GM12878 (cell line): ENCODE results near the gene LSM2. TPM values are rescaled to one million over a fixed set of nuclear protein-coding genes. Genes with fewer than 3 reads are reported as not detected.

Source experiments
- ATAC-seq: fragments of 200-7000 bp; cut with Tn5 transposase; 3 replicates; pipeline ENCODE4 v1.9.1; 2020; ENCODE audit warnings: mild to moderate bottlenecking, moderate library complexity
- BruUV-seq: library from RNA; stranded (reverse); fragments of 400-500 nt; replicated peaks from 2 replicates; lab custom pipeline; 2021; lab: Mats Ljungman, UMichigan
- CTCF ChIA-PET: fragments of 300-600 bp; sonication (Branson Sonifier 250); formaldehyde crosslinking; extraction: SDS; loops from one replicate; lab custom pipeline; 2021; ENCODE audit warnings: inconsistent platforms; lab: Yijun Ruan, JAX
- POLR2A ChIA-PET: fragments of 350-600 bp; formaldehyde crosslinking; extraction: SDS; loops from one replicate; lab custom pipeline; 2021; ENCODE audit warnings: inconsistent platforms; lab: Charles Lee
- RAD21 ChIA-PET: fragments of 300-600 bp; sonication (Branson Sonifier 250); formaldehyde crosslinking; loops from one replicate; lab custom pipeline; 2023; ENCODE audit warnings: antibody characterized with exemption; ENCODE audit not compliant: unreplicated experiment; lab: Charles Lee
- SMC1A ChIA-PET: fragments of 300-600 bp; sonication (Branson Sonifier 250); formaldehyde crosslinking; loops from one replicate; lab custom pipeline; 2023; ENCODE audit not compliant: unreplicated experiment, uncharacterized antibody; lab: Charles Lee
- DNase-seq: peaks from one replicate; pipeline ENCODE4 v3.0.0-alpha.2; 2011; ENCODE audit warnings: low read depth, low spot score
- FAIRE-seq: peaks from 3 replicates; lab custom pipeline; 2011; peaks lifted over from hg19 to GRCh38; lab: Jason Lieb, UNC
- H2AFZ ChIP-seq: 2 replicates; pipeline ENCODE4 v1.6.0; 2011; ENCODE audit warnings: low read depth, low read length, control low read depth; ENCODE audit not compliant: control insufficient read depth
- H3K27ac ChIP-seq: 2 replicates; pipeline ENCODE4 v1.5.1; 2011; ENCODE audit warnings: control low read depth; ENCODE audit not compliant: control insufficient read depth, insufficient read depth
- H3K27me3 ChIP-seq, 2 experiments: replicated peaks in 1 of 2; 2 replicates each; pipeline versions ENCODE4 v1.6.0 to v1.6.1; 2011; ENCODE audit warnings: low read length in 1 of 2; ENCODE audit not compliant: control insufficient read depth in 2 of 2, insufficient read depth in 2 of 2
- H3K36me3 ChIP-seq, 2 experiments: 2 replicates each; pipeline ENCODE4 v1.5.1; 2011; ENCODE audit warnings: low read length in 1 of 2; ENCODE audit not compliant: control insufficient read depth in 2 of 2, insufficient read depth in 2 of 2
- H3K4me1 ChIP-seq: 2 replicates; pipeline ENCODE4 v1.6.1; 2011; ENCODE audit warnings: mild to moderate bottlenecking, low read length, moderate library complexity, mixed read lengths; ENCODE audit not compliant: control insufficient read depth, insufficient read depth
- H3K4me2 ChIP-seq: 2 replicates; pipeline ENCODE4 v1.6.0; 2011; ENCODE audit warnings: control low read depth; ENCODE audit not compliant: control insufficient read depth, insufficient read depth
- H3K4me3 ChIP-seq: fragments of 200-600 bp; sonication (generic); 2 replicates; pipeline ENCODE4 v1.5.1; 2016
- H3K79me2 ChIP-seq: 2 replicates; pipeline ENCODE4 v1.6.0; 2011; ENCODE audit warnings: low read length; ENCODE audit not compliant: control insufficient read depth, insufficient read depth
- H3K9ac ChIP-seq: 2 replicates; pipeline ENCODE4 v1.8.0; 2011; ENCODE audit warnings: low read length, control low read depth, mixed read lengths; ENCODE audit not compliant: control insufficient read depth, insufficient read depth
- H3K9me3 ChIP-seq: replicated peaks from 3 replicates; pipeline ENCODE4 v1.5.1; 2011; ENCODE audit warnings: mild to moderate bottlenecking, low read length; ENCODE audit not compliant: control insufficient read depth, insufficient read depth
- H4K20me1 ChIP-seq: 2 replicates; pipeline ENCODE4 v1.6.0; 2011; ENCODE audit not compliant: control insufficient read depth, insufficient read depth
- BRCA1 ChIP-seq: IDR thresholded peaks from 2 replicates; pipeline ENCODE4 v1.6.1; 2011; ENCODE audit warnings: low read depth, low read length, improper control_type of control experiment
- EGR1 ChIP-seq, 2 experiments: IDR thresholded peaks; 1 replicate in 1 of 2; 2 replicates in 1 of 2; pipeline ENCODE4 v1.6.1; 2011 to 2012; ENCODE audit warnings: low read depth in 2 of 2, low read length in 2 of 2, borderline replicate concordance in 1 of 2, mild to moderate bottlenecking in 1 of 2, moderate library complexity in 1 of 2
- FOS ChIP-seq: IDR thresholded peaks from 3 replicates; pipeline ENCODE4 v1.6.1; 2011; ENCODE audit warnings: borderline replicate concordance; ENCODE audit not compliant: insufficient read length; ENCODE audit errors: extremely low read depth
- FOXM1 ChIP-seq: IDR thresholded peaks from 2 replicates; pipeline ENCODE4 v1.6.1; 2012; ENCODE audit warnings: low read depth, mild to moderate bottlenecking, inconsistent platforms, low read length, moderate library complexity
- KLF5 ChIP-seq: fragments of 450-650 bp; IDR thresholded peaks from 2 replicates; pipeline ENCODE4 v1.6.1; 2014; ENCODE audit warnings: mild to moderate bottlenecking; ENCODE audit not compliant: partially characterized antibody
- MTA3 ChIP-seq: IDR thresholded peaks from 2 replicates; pipeline ENCODE4 v1.6.1; 2012; ENCODE audit warnings: low read length, inconsistent platforms, borderline replicate concordance
- MXI1 ChIP-seq: fragments of 150-350 bp; IDR thresholded peaks from 2 replicates; pipeline ENCODE4 v1.6.1; 2011; ENCODE audit warnings: low read depth, mild to moderate bottlenecking, inconsistent platforms, low read length, improper control_type of control experiment
- NR2C1 ChIP-seq: fragments of 450-650 bp; IDR thresholded peaks from 2 replicates; pipeline ENCODE4 v1.6.1; 2017; ENCODE audit warnings: antibody characterized with exemption, mild to moderate bottlenecking, moderate library complexity
- PAX5 ChIP-seq: IDR thresholded peaks from 2 replicates; pipeline ENCODE4 v1.6.1; 2011; ENCODE audit warnings: low read depth, low read length, borderline replicate concordance
- PAX8 ChIP-seq: fragments of 450-650 bp; IDR thresholded peaks from 2 replicates; pipeline ENCODE4 v1.6.1; 2017; ENCODE audit warnings: mild to moderate bottlenecking, moderate library complexity
- SPI1 ChIP-seq: IDR thresholded peaks from 2 replicates; pipeline ENCODE4 v1.6.1; 2011; ENCODE audit warnings: low read depth, mild to moderate bottlenecking, low read length, moderate library complexity, borderline replicate concordance; ENCODE audit not compliant: insufficient read depth
- TAF1 ChIP-seq: IDR thresholded peaks from 2 replicates; pipeline ENCODE4 v1.6.1; 2011; ENCODE audit warnings: mild to moderate bottlenecking, low read depth, low read length, borderline replicate concordance
- ZNF274 ChIP-seq: IDR thresholded peaks from one replicate; pipeline ENCODE4 v1.8.0; 2011; ENCODE audit not compliant: insufficient read length, insufficient read depth
- WGBS: methylation state at CpG from one replicate; pipeline ENCODE4 v1.1.6; 2016; ENCODE audit warnings: low lambda C conversion rate; ENCODE audit not compliant: insufficient replicate concordance, insufficient coverage; ENCODE audit errors: missing lambda C conversion rate; 5-methylcytosine and 5-hydroxymethylcytosine counted together
- in situ Hi-C: fragments of 300-500 bp; cut with MboI; formaldehyde crosslinking; loops from 9 replicates; pipeline ENCODE4 v1.14.3; 2018; ENCODE audit warnings: mixed read lengths
- intact Hi-C: fragments of 100-400 bp; cut with micrococcal nuclease; formaldehyde crosslinking; loops from one replicate; pipeline ENCODE4 v1.14.2; 2022; ENCODE audit not compliant: unreplicated experiment
- polyA plus RNA-seq, 11 experiments: library from polyadenylated mRNA; depleted of rRNA in 4 of 11; unstranded in 6 of 11; stranded (reverse) in 5 of 11; fragments of >200 nt; fragmentation: Nextera tagmentation in 4 of 11; fragmentation: Illumina TruSeq in 1 of 11; extraction: Ambion mirVana in 4 of 11; extraction: Trizol in 1 of 11; gene quantifications; 1 replicate in 1 of 11; 2 replicates in 10 of 11; pipeline versions ENCODE4 v1.2.1 to v1.2.3, GENCODE V29; 2011 to 2016; ENCODE audit warnings: inconsistent platforms in 2 of 11, missing spikeins in 2 of 11, low read depth in 1 of 11
- total RNA-seq, 4 experiments: library from RNA; depleted of rRNA in 3 of 4; stranded (reverse); fragments of >200 nt in 3 of 4; fragmentation: Illumina TruSeq in 1 of 4; extraction: Trizol in 1 of 4; gene quantifications; 2 replicates each; pipeline versions ENCODE4 v1.2.1 to v1.2.3, GENCODE V29; 2013 to 2021
- TF ChIP-seq, protein P1 (sequence below): IDR thresholded peaks from 2 replicates; pipeline ENCODE4 v1.6.1; 2011; ENCODE audit warnings: low read depth, mild to moderate bottlenecking, low read length, moderate library complexity, borderline replicate concordance; ENCODE audit errors: extremely low read depth
- TF ChIP-seq, protein P2 (sequence below): fragments of 450-650 bp; IDR thresholded peaks from 2 replicates; pipeline ENCODE4 v1.6.1; 2016; ENCODE audit warnings: mild to moderate bottlenecking
- TF ChIP-seq, protein P3 (sequence below): fragments of 450-650 bp; formaldehyde crosslinking; IDR thresholded peaks from 2 replicates; pipeline ENCODE4 v1.4.0; 2020; ENCODE audit warnings: mild to moderate bottlenecking, moderate library complexity
- TF ChIP-seq, protein P4 (sequence below): fragments of 450-650 bp; IDR thresholded peaks from 2 replicates; pipeline ENCODE4 v1.6.1; 2017; ENCODE audit warnings: borderline replicate concordance

Gene LSM2
- total and polyA plus RNA-seq, 10 of the 15 experiments (the other 5 are each of a cell fraction or from before 2014, with no cell fraction given), result 99.1 to 276 (median 153) TPM

DNA sequence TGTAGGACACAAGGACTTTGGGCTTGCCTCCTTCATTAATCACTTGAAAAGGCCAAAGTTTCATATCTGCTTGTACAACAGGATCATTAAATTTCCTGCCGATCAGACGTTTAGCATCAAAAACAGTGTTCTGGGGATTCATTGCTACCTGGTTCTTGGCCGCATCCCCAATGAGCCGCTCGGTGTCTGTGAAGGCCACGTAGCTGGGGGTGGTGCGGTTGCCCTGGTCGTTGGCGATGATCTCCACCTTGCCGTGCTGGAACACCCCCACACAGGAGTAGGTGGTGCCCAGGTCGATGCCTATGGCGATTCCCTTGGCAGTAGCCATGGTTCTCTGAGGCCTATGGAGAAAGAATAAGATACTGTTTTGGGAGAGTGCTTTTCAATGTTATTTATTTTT, 4.9 kb upstream of the LSM2 start:
- no TSS peak for BruUV-seq
- Histone ChIP-seq H3K4me1 (peaks cover 24% of the 10 kb centered on the region), H3K9me3 (no peaks in the 10 kb centered on the region), H3K9ac (no peak overlapping the region), H3K4me2 (peak overlapping the region; percentile 75; the same call in 1 of the 2 replicates), H3K4me3 (no peak overlapping the region), H3K27me3 (no peaks in the 10 kb centered on the region), H4K20me1 (no peaks in the 10 kb centered on the region), H3K79me2 (peaks cover 2% of the 10 kb centered on the region), H3K27ac (no peak overlapping the region), H2AFZ (no peak overlapping the region), H3K36me3 (no peaks in the 10 kb centered on the region)
- in situ Hi-C loops, result no loop called here
- ChIA-PET POLR2A (interaction anchor here (0.6 to 5.2 kb wide), 3 partner anchors 13 to 74 kb away, joined by 3 to 91 read pairs (median 65); partner anchors contain the start of genes CLIC1, HSPA1B and MSH5), SMC1A (interaction anchor here (1.1 to 2.5 kb wide), 3 partner anchors 12 to 71 kb away, joined by 3 to 9 read pairs (median 3); no protein-coding TSS in a partner anchor), CTCF (interaction anchor here (0.7 to 2.1 kb wide), 3 partner anchors 13 to 131 kb away, joined by 4 to 5 read pairs (median 4); partner anchors contain the start of gene LY6G5C), RAD21 (interaction anchor here (1.3 to 4.3 kb wide), 2 partner anchors 75 to 82 kb away, joined by 3 to 27 read pairs; partner anchors contain the start of genes CLIC1 and DDAH2)
- FAIRE-seq (no peak), ATAC-seq (no peak), DNase-seq (no peak)
- TF ChIP-seq TAF1 (no peak), PAX8 (no peak), BRCA1 (no peak), SPI1 (no peak), FOXM1 (no peak), MTA3 (no peak), PAX5 (no peak), FOS (no peak), EGR1 (IDR thresholded peaks at IDR 0.05; ENCODE audit: borderline replicate concordance in 1 of 2, low read depth in 2 of 2, low read length in 2 of 2) (no peak), KLF5 (no peak), ZNF274 (no peak), NR2C1 (no peak), MXI1 (no peak)
- TF ChIP-seq, protein P1, sequence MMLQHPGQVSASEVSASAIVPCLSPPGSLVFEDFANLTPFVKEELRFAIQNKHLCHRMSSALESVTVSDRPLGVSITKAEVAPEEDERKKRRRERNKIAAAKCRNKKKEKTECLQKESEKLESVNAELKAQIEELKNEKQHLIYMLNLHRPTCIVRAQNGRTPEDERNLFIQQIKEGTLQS, result no peak
- TF ChIP-seq, protein P2, sequence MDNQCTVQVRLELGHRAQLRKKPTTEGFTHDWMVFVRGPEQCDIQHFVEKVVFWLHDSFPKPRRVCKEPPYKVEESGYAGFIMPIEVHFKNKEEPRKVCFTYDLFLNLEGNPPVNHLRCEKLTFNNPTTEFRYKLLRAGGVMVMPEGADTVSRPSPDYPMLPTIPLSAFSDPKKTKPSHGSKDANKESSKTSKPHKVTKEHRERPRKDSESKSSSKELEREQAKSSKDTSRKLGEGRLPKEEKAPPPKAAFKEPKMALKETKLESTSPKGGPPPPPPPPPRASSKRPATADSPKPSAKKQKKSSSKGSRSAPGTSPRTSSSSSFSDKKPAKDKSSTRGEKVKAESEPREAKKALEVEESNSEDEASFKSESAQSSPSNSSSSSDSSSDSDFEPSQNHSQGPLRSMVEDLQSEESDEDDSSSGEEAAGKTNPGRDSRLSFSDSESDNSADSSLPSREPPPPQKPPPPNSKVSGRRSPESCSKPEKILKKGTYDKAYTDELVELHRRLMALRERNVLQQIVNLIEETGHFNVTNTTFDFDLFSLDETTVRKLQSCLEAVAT, result no peak
- TF ChIP-seq, protein P3, sequence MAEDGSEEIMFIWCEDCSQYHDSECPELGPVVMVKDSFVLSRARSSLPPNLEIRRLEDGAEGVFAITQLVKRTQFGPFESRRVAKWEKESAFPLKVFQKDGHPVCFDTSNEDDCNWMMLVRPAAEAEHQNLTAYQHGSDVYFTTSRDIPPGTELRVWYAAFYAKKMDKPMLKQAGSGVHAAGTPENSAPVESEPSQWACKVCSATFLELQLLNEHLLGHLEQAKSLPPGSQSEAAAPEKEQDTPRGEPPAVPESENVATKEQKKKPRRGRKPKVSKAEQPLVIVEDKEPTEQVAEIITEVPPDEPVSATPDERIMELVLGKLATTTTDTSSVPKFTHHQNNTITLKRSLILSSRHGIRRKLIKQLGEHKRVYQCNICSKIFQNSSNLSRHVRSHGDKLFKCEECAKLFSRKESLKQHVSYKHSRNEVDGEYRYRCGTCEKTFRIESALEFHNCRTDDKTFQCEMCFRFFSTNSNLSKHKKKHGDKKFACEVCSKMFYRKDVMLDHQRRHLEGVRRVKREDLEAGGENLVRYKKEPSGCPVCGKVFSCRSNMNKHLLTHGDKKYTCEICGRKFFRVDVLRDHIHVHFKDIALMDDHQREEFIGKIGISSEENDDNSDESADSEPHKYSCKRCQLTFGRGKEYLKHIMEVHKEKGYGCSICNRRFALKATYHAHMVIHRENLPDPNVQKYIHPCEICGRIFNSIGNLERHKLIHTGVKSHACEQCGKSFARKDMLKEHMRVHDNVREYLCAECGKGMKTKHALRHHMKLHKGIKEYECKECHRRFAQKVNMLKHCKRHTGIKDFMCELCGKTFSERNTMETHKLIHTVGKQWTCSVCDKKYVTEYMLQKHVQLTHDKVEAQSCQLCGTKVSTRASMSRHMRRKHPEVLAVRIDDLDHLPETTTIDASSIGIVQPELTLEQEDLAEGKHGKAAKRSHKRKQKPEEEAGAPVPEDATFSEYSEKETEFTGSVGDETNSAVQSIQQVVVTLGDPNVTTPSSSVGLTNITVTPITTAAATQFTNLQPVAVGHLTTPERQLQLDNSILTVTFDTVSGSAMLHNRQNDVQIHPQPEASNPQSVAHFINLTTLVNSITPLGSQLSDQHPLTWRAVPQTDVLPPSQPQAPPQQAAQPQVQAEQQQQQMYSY (CRISPR knock-in tag), result no peak
- TF ChIP-seq, protein P4, sequence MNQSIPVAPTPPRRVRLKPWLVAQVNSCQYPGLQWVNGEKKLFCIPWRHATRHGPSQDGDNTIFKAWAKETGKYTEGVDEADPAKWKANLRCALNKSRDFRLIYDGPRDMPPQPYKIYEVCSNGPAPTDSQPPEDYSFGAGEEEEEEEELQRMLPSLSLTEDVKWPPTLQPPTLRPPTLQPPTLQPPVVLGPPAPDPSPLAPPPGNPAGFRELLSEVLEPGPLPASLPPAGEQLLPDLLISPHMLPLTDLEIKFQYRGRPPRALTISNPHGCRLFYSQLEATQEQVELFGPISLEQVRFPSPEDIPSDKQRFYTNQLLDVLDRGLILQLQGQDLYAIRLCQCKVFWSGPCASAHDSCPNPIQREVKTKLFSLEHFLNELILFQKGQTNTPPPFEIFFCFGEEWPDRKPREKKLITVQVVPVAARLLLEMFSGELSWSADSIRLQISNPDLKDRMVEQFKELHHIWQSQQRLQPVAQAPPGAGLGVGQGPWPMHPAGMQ, result no peak
- intact Hi-C loops, result loop anchor here (2.0 kb wide), 1 partner anchor 15 kb away; no protein-coding TSS in a partner anchor
- 86% methylated on average over 12 of the region's 12 CpGs for WGBS
